Measurements from ENCODE around the gene APOA4. TPM values are rescaled to one million over a fixed set of nuclear protein-coding genes. Genes with fewer than 3 reads are reported as not detected.

Gene APOA4
- polyA plus RNA-seq, 3 donors from 2014 or later = not detected

DNA sequence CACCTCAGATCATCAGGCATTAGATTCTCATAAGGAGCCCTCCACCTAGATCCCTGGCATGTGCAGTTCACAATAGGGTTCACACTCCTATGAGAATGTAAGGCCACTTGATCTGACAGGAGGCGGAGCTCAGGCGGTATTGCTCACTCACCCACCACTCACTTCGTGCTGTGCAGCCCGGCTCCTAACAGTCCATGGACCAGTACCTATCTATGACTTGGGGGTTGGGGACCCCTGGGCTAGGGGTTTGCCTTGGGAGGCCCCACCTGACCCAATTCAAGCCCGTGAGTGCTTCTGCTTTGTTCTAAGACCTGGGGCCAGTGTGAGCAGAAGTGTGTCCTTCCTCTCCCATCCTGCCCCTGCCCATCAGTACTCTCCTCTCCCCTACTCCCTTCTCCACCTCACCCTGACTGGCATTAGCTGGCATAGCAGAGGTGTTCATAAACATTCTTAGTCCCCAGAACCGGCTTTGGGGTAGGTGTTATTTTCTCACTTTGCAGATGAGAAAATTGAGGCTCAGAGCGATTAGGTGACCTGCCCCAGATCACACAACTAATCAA, 8.8 kb upstream of the APOA4 start:
- Mint-ChIP-seq H3K4me1 (peaks cover 14 to 18% of the 10 kb centered on the region in 2 donors), H3K4me3 (no peak overlapping the region), H3K36me3 (no peaks in the 10 kb centered on the region), H3K27ac (no peak overlapping the region), H3K9me3 (no peaks in the 10 kb centered on the region), H3K27me3 (ENCODE audit: low read depth in 3 of 3) (peaks cover 0 to 5% (median 5%) of the 10 kb centered on the region in 3 donors)
- DNase-seq = no peak

DNA sequence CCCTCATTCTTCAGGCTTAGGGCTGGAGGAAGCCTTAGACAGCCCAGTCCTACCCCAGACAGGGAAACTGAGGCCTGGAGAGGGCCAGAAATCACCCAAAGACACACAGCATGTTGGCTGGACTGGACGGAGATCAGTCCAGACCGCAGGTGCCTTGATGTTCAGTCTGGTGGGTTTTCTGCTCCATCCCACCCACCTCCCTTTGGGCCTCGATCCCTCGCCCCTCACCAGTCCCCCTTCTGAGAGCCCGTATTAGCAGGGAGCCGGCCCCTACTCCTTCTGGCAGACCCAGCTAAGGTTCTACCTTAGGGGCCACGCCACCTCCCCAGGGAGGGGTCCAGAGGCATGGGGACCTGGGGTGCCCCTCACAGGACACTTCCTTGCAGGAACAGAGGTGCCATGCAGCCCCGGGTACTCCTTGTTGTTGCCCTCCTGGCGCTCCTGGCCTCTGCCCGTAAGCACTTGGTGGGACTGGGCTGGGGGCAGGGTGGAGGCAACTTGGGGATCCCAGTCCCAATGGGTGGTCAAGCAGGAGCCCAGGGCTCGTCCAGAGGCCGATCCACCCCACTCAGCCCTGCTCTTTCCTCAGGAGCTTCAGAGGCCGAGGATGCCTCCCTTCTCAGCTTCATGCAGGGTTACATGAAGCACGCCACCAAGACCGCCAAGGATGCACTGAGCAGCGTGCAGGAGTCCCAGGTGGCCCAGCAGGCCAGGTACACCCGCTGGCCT, 7.2 kb upstream of the APOA4 start:
- no peaks in the 10 kb centered on the region for H3K36me3 Mint-ChIP-seq
- H3K4me1 Mint-ChIP-seq = peaks cover 6 to 8% of the 10 kb centered on the region in 2 donors
- no peak overlapping the region for H3K4me3 Mint-ChIP-seq
- DNase-seq = no peak
- H3K9me3 Mint-ChIP-seq = no peaks in the 10 kb centered on the region
- H3K27ac Mint-ChIP-seq = no peak overlapping the region
- H3K27me3 Mint-ChIP-seq (ENCODE audit: low read depth in 3 of 3) = peaks cover 0 to 4% (median 4%) of the 10 kb centered on the region in 3 donors

DNA sequence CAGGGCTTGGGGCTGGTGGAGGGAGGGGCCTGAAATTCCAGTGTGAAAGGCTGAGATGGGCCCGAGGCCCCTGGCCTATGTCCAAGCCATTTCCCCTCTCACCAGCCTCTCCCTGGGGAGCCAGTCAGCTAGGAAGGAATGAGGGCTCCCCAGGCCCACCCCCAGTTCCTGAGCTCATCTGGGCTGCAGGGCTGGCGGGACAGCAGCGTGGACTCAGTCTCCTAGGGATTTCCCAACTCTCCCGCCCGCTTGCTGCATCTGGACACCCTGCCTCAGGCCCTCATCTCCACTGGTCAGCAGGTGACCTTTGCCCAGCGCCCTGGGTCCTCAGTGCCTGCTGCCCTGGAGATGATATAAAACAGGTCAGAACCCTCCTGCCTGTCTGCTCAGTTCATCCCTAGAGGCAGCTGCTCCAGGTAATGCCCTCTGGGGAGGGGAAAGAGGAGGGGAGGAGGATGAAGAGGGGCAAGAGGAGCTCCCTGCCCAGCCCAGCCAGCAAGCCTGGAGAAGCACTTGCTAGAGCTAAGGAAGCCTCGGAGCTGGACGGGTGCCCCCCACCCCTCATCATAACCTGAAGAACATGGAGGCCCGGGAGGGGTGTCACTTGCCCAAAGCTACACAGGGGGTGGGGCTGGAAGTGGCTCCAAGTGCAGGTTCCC, 6.5 kb upstream of the APOA4 start, which contains the start of gene APOC3:
Gene APOC3, plus strand, starts transcription at position 383 of the 659 bp plus-strand sequence. CDS start 676 bp downstream, outside the sequence.
- Mint-ChIP-seq H3K36me3 (no peaks in the 10 kb centered on the region), H3K4me3 (no peak within 1 kb of the TSS), H3K27me3 (ENCODE audit: low read depth in 3 of 3) (peaks cover 0 to 2% (median 2%) of the 10 kb centered on the region in 3 donors), H3K4me1 (peaks cover under 1% of the 10 kb centered on the region in 2 donors), H3K27ac (no peak within 1 kb of the TSS), H3K9me3 (no peaks in the 10 kb centered on the region)
- no peak for DNase-seq

DNA sequence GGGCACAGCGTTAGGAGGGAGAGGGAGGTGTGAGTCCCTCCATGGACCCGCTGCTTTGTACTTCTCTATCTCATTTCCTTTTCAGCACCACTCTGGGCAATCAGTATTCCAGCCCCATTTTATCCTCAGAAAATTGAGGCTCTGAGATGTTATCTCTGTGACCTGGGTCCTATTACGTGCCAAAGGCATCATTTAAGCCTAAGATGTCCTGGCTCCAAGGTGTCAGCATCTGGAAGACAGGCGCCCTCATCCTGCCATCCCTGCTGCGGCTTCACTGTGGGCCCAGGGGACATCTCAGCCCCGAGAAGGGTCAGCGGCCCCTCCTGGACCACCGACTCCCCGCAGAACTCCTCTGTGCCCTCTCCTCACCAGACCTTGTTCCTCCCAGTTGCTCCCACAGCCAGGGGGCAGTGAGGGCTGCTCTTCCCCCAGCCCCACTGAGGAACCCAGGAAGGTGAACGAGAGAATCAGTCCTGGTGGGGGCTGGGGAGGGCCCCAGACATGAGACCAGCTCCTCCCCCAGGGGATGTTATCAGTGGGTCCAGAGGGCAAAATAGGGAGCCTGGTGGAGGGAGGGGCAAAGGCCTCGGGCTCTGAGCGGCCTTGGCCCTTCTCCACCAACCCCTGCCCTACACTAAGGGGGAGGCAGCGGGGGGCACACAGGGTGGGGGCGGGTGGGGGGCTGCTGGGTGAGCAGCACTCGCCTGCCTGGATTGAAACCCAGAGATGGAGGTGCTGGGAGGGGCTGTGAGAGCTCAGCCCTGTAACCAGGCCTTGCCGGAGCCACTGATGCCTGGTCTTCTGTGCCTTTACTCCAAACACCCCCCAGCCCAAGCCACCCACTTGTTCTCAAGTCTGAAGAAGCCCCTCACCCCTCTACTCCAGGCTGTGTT, 5.8 kb upstream of the APOA4 start:
- no peaks in the 10 kb centered on the region for H3K27me3 Mint-ChIP-seq (ENCODE audit: low read depth in 3 of 3)
- H3K27ac Mint-ChIP-seq = no peak overlapping the region
- no peak overlapping the region for H3K4me3 Mint-ChIP-seq
- H3K4me1 Mint-ChIP-seq = no peaks in the 10 kb centered on the region
- H3K9me3 Mint-ChIP-seq = no peaks in the 10 kb centered on the region
- H3K36me3 Mint-ChIP-seq = no peaks in the 10 kb centered on the region
- no peak for DNase-seq

DNA sequence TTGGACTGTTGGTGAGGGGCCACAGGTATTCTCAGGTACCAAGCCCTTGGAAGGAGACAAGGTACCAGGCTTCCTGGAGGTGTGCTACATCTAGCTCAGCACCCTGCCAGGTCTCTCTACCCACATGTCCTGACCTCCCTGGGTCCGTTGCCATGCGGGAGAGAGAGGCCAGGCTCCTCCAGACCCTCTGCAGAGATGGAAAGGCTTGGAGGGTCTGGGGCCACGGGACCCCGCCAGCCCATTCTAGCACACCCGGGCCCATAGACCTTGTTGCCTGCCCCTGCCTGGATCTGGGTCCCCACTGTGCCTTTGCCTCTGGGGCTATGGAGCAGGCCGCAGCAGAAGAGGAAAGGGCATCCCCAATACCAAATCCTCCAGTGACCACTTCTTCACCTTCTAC, 4.4 kb upstream of the APOA4 start:
- Mint-ChIP-seq H3K4me3 (no peak overlapping the region), H3K36me3 (no peaks in the 10 kb centered on the region), H3K4me1 (no peaks in the 10 kb centered on the region), H3K27ac (no peak overlapping the region), H3K9me3 (no peaks in the 10 kb centered on the region), H3K27me3 (ENCODE audit: low read depth in 3 of 3) (no peaks in the 10 kb centered on the region)
- DNase-seq = no peak

DNA sequence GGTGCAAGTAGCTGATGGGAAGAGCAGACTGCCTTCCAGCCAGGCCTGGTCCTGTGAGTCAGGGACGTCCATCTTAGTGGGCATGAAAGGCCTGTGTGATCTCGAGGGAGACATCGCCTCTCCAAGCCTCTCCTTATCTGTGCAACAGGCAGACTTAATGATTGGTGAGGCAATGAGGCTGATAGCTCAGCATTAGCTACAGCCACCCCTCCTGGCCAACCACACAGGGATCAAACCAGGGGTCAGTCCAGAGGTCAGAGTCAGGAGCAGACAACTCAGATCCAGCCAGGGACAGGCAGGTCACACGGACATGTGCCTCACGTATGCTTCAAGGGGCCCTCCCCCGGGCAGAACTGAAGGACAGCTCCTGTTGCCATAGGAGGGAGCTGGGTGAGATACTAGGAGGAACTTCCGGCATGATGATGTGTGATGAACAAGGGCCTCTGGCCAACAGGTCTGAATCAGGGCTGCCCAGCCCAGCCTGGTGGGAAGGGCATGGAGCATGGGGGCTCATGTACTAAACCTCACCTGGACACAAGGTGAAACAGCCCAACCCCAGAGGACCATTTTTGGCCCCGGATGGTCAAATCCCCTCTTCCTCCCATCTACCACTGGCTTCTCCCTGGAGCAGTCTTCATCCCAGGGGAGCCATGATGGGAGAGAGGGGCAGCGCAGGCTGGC, 3.8 kb upstream of the APOA4 start:
- H3K36me3 Mint-ChIP-seq = no peaks in the 10 kb centered on the region
- no peak overlapping the region for H3K4me3 Mint-ChIP-seq
- DNase-seq = no peak
- no peaks in the 10 kb centered on the region for H3K4me1 Mint-ChIP-seq
- no peaks in the 10 kb centered on the region for H3K9me3 Mint-ChIP-seq
- no peaks in the 10 kb centered on the region for H3K27me3 Mint-ChIP-seq (ENCODE audit: low read depth in 3 of 3)
- no peak overlapping the region for H3K27ac Mint-ChIP-seq

DNA sequence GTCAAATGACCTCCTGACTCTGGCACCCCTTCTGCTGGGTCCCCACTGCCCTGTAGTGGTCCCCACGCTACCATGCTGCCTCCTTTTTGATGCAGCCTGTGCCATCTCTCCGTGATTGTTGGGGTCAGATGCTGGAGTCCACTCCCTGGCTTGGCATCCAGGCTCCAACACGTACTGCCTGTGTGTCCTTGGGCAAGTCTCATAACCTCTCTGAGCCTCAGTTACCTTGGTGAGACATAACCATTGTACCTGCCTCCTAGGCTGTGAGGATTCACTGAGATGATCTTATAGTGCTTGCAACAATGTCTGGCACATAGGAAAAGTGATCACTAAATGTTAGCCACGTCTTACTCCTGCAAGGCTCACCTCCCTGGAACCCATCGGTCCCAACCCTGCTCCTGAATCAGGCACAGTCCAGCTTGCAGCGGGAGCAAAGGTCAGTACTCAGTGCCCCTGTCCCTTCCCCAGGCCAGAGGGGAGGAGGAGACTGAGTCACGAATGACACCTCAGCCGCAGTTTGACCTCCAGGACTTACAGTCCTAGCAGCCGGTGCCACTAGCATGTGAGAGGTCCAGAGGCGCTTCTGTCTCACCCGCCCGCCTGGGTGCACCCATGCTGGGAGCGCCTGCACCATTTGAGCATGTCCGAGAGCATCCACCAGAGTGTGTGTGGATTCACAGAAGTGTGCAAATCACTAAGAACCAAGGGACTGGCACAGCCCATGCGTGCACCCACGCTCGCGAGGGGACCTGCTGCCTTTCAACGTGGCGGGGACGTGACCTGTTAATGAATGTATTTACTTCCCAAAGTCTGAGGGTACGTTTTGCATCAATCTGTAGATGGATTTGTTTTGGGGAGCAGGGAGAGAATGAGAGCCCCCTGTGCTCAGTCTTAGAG, 3.0 kb upstream of the APOA4 start:
- no peaks in the 10 kb centered on the region for H3K4me1 Mint-ChIP-seq
- no peak overlapping the region for H3K27ac Mint-ChIP-seq
- H3K27me3 Mint-ChIP-seq (ENCODE audit: low read depth in 3 of 3) = no peaks in the 10 kb centered on the region
- H3K9me3 Mint-ChIP-seq = no peaks in the 10 kb centered on the region
- no peaks in the 10 kb centered on the region for H3K36me3 Mint-ChIP-seq
- H3K4me3 Mint-ChIP-seq = no peak overlapping the region
- DNase-seq = no peak

DNA sequence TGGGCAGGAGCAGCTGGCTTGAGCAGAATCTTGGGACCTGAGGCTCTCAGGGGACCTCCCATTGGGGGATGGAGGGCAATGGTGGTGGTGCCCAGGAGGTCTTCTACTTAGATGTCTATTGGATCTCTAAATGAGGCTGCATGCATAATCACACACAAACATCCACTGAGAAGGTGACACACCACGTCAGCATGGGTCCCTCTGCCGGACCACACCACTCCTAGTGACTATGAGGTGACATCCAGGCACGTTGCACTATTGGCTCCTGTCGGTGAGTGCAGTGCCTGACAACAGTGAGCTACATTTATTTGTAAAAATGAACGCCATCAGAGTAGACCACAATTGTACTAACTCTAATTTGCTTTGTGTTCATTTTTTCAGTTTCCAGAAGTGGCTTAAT, 2.3 kb upstream of the APOA4 start:
- H3K27ac Mint-ChIP-seq = no peak overlapping the region
- H3K4me3 Mint-ChIP-seq = no peak overlapping the region
- no peak for DNase-seq
- H3K9me3 Mint-ChIP-seq = no peaks in the 10 kb centered on the region
- no peaks in the 10 kb centered on the region for H3K27me3 Mint-ChIP-seq (ENCODE audit: low read depth in 3 of 3)
- H3K36me3 Mint-ChIP-seq = no peaks in the 10 kb centered on the region
- H3K4me1 Mint-ChIP-seq = no peaks in the 10 kb centered on the region

DNA sequence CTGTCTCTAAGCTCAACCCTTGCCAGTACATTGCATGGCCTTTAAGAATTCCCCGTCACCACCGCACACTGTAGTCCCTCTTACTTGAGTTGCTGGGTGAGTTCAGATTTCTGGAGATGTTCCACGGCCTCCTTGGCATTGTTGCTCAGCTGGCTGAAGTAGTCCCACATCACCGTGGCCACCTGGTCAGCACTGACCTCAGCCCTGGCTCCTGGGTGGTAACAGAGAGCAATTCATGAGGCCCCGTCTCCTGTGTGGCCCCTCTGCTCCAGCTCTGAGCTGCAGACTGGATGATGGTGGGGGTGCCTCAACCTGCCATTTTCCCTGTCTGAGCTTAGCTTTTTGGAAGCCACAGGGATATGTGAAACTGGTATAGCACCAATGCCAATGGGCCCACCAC, 529 bp downstream of the APOA4 start:
- Mint-ChIP-seq H3K4me1 (no peaks in the 10 kb centered on the region), H3K9me3 (no peaks in the 10 kb centered on the region), H3K4me3 (no peak overlapping the region), H3K27ac (no peak overlapping the region), H3K36me3 (no peaks in the 10 kb centered on the region), H3K27me3 (ENCODE audit: low read depth in 3 of 3) (no peaks in the 10 kb centered on the region)
- DNase-seq = no peak

DNA sequence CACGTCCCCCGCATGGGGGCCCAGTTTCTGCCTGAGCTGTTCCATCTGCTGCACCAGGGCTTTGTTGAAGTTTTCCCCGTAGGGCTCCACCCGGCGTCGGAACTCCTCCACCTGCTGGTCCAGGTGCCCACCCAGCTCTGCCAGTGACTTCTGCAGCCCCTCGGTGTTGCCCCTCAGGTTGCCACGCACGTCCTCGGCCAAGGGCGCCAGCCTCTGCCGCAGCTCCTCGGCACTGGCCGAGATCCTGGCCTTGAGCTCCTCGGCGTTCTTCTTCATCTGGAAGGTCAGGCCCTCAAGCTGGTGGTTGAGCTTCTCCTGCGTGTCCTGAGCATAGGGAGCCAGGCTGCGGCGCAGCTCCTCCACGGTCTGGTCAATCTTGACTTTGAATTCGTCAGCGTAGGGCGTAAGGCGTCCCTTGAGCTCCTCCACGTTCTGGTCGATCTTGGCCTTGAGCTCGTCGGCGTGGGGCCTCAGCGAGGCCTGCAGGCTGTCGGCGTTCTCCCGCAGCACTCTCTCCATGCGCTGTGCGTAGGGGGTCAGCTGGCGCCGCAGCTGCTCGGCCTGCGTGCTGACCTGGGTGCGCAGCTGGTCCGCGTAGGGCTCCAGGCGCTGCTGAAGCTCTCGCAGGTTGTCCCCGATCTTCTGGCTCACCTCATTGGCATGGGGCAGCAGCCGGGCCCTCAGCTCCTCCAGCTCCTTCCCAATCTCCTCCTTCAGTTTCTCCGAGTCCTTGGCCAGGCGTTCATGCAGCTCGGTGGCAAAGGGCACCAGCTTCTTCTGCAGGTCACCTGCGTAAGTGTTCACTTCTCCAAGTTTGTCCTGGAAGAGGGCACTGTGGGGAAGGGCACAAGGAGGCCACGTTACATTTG, 1.8 kb downstream of the APOA4 start:
- H3K36me3 Mint-ChIP-seq = no peaks in the 10 kb centered on the region
- no peaks in the 10 kb centered on the region for H3K9me3 Mint-ChIP-seq
- no peak overlapping the region for H3K4me3 Mint-ChIP-seq
- H3K4me1 Mint-ChIP-seq = no peaks in the 10 kb centered on the region
- no peak overlapping the region for H3K27ac Mint-ChIP-seq
- no peak for DNase-seq
- no peaks in the 10 kb centered on the region for H3K27me3 Mint-ChIP-seq (ENCODE audit: low read depth in 3 of 3)

DNA sequence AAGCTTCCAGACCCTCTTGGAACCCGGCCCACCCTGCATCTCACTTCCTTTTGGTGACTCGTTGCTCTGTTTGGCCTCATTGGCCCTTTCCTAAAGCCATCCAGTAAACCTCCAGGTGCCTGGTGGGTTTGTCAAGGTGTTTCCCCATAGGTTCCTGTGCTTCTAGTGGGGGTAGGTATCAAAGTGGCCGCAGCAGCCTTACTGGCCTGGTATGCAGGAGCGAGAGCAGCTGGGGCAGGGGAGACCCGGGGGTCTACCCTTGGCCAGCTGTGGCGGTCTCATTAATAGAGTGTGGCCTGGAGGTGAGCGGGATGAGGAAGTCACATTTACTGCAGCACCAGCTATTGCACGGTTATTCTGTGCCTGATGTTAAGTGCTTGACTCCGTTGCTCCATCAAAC, 4.1 kb downstream of the APOA4 start:
- no peak overlapping the region for H3K4me3 Mint-ChIP-seq
- no peaks in the 10 kb centered on the region for H3K27me3 Mint-ChIP-seq (ENCODE audit: low read depth in 3 of 3)
- no peaks in the 10 kb centered on the region for H3K9me3 Mint-ChIP-seq
- H3K36me3 Mint-ChIP-seq = no peaks in the 10 kb centered on the region
- H3K27ac Mint-ChIP-seq = no peak overlapping the region
- no peaks in the 10 kb centered on the region for H3K4me1 Mint-ChIP-seq
- no peak for DNase-seq

DNA sequence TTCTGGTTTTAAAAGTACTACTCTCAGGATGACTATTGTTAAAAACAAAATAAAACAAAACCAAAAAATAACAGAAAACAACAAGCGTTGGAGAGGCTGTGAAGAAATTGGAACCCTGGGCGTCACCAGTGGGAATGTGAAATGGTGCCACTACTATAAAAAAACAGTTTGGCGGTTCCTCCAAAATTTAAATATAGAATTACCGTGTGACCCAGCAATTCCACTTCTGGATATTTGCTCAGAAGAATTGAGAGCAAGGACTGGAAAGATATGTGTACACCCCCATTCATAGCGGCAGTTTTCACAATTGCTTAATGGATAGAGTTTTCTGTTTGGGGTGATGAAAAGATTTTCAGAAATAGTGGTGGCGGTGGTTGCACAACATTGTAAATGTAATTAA, 8.6 kb downstream of the APOA4 start:
- Mint-ChIP-seq H3K27me3 (ENCODE audit: low read depth in 3 of 3) (no peaks in the 10 kb centered on the region), H3K4me3 (no peak overlapping the region), H3K27ac (no peak overlapping the region), H3K36me3 (no peaks in the 10 kb centered on the region), H3K9me3 (no peaks in the 10 kb centered on the region), H3K4me1 (peaks cover 0 to 4% of the 10 kb centered on the region in 2 donors)
- no peak for DNase-seq
